HCT116 (cell line): Measurements from ENCODE around the gene SHISA7. TPM values are rescaled to one million over a fixed set of nuclear protein-coding genes. Genes with fewer than 3 reads are reported as not detected.

Source experiments
- ATAC-seq: fragments of 200-7000 bp; cut with Tn5 transposase; 2 replicates; pipeline ENCODE4 v1.9.1; 2020; ENCODE audit warnings: mild to moderate bottlenecking, moderate library complexity
- BruUV-seq: library from RNA; stranded (reverse); fragments of 400-500 nt; replicated peaks from 2 replicates; lab custom pipeline; 2021; lab: Mats Ljungman, UMichigan
- CTCF ChIA-PET: fragments of 300-600 bp; sonication (Branson Sonifier 250); formaldehyde crosslinking; loops from one replicate; lab custom pipeline; 2021; ENCODE audit warnings: antibody characterized with exemption; lab: Charles Lee
- POLR2A ChIA-PET: fragments of 300-600, 350-600 bp; sonication (Branson Sonifier 250); formaldehyde crosslinking; loops from one replicate; lab custom pipeline; 2021; ENCODE audit warnings: antibody characterized with exemption; lab: Charles Lee
- RAD21 ChIA-PET, 2 experiments: fragments of 300-600 bp; sonication (Branson Sonifier 250); formaldehyde crosslinking; loops; one replicate each; lab custom pipeline; 2023; ENCODE audit warnings: low total read pairs in 2 of 2; ENCODE audit not compliant: uncharacterized antibody in 2 of 2, unreplicated experiment in 2 of 2, low non-redundant PET in 1 of 2; lab: Charles Lee
- DNase-seq: peaks from one replicate; pipeline ENCODE4 v3.0.0-alpha.2; 2010; ENCODE audit warnings: low read depth, low spot score
- H2AFZ ChIP-seq: fragments of 200-600 bp; shearing (Covaris generic), sonication (generic); 2 replicates; pipeline ENCODE4 v1.6.1; 2017; ENCODE audit warnings: low read depth, mixed run types, mixed read lengths, antibody characterized with exemption, low read length; ENCODE audit not compliant: poor library complexity, severe bottlenecking
- H3K27ac ChIP-seq: 2 replicates; pipeline ENCODE4 v1.5.1; 2012; ENCODE audit warnings: low read depth, low read length
- H3K27me3 ChIP-seq: fragments of 200-600 bp; sonication (generic); 2 replicates; pipeline ENCODE4 v1.6.1; 2016; ENCODE audit warnings: mixed run types, low read length, mixed read lengths; ENCODE audit not compliant: insufficient read depth
- H3K36me3 ChIP-seq, 2 experiments: fragments of 200-500 bp in 1 of 2; fragments of 200-600 bp in 1 of 2; sonication (Bioruptor generic) in 1 of 2; sonication (generic) in 1 of 2; 2 replicates each; pipeline versions ENCODE4 v1.5.1 to v1.6.1; 2014 to 2016; ENCODE audit warnings: low read length in 2 of 2, inconsistent platforms in 1 of 2, mixed read lengths in 1 of 2, mixed run types in 1 of 2; ENCODE audit not compliant: insufficient read depth in 2 of 2, control insufficient read depth in 1 of 2
- H3K4me1 ChIP-seq, 2 experiments: fragments of 200-600 bp in 1 of 2; sonication (generic) in 1 of 2; 2 replicates each; pipeline versions ENCODE4 v1.5.1 to v1.6.1; 2012 to 2017; ENCODE audit warnings: low read length in 2 of 2, inconsistent platforms in 1 of 2, mild to moderate bottlenecking in 1 of 2, mixed read lengths in 1 of 2, mixed run types in 1 of 2, moderate library complexity in 1 of 2; ENCODE audit not compliant: insufficient read depth in 2 of 2, control insufficient read depth in 1 of 2
- H3K4me2 ChIP-seq: fragments of 200-600 bp; sonication (generic); 2 replicates; pipeline ENCODE4 v1.6.1; 2017; ENCODE audit warnings: mixed run types, low read length, mixed read lengths
- H3K4me3 ChIP-seq, 2 experiments: fragments of 200-600 bp in 1 of 2; sonication (generic) in 1 of 2; replicated peaks in 1 of 2; 2 replicates each; pipeline ENCODE4 v1.5.1; 2011 to 2016; ENCODE audit warnings: low read length in 2 of 2, control low read depth in 1 of 2, low read depth in 1 of 2, mild to moderate bottlenecking in 1 of 2, mixed read lengths in 1 of 2, mixed run types in 1 of 2
- H3K79me2 ChIP-seq: fragments of 200-600 bp; sonication (generic); 2 replicates; pipeline ENCODE4 v1.6.1; 2017; ENCODE audit warnings: mild to moderate bottlenecking, mixed run types, low read length, moderate library complexity, mixed read lengths; ENCODE audit not compliant: insufficient read depth
- H3K9ac ChIP-seq: fragments of 200-600 bp; sonication (generic); 2 replicates; pipeline ENCODE4 v1.6.1; 2016; ENCODE audit warnings: low read length, mixed read lengths
- H3K9me2 ChIP-seq: fragments of 200-600 bp; sonication (generic), shearing (Covaris generic); 2 replicates; pipeline ENCODE4 v1.6.1; 2017; ENCODE audit warnings: mixed run types, mild to moderate bottlenecking, moderate library complexity; ENCODE audit not compliant: insufficient read depth
- H3K9me3 ChIP-seq, 2 experiments: fragments of 200-500 bp in 1 of 2; fragments of 200-600 bp in 1 of 2; sonication (Bioruptor generic) in 1 of 2; sonication (generic) in 1 of 2; 2 replicates each; pipeline ENCODE4 v1.6.1; 2014 to 2017; ENCODE audit warnings: low read length in 2 of 2, mixed read lengths in 2 of 2, inconsistent platforms in 1 of 2, low read depth in 1 of 2, mild to moderate bottlenecking in 1 of 2, mixed run types in 1 of 2, moderate library complexity in 1 of 2; ENCODE audit not compliant: control insufficient read depth in 1 of 2, insufficient read depth in 1 of 2
- H4K20me1 ChIP-seq: fragments of 200-600 bp; sonication (generic), shearing (Covaris generic); 2 replicates; pipeline ENCODE4 v1.6.1; 2017; ENCODE audit warnings: mixed run types, mild to moderate bottlenecking, moderate library complexity; ENCODE audit not compliant: insufficient read depth
- CEBPB ChIP-seq: IDR thresholded peaks from 2 replicates; pipeline ENCODE4 v1.6.1; 2012; ENCODE audit warnings: low read depth
- FOSL1 ChIP-seq: IDR thresholded peaks from 2 replicates; pipeline ENCODE4 v1.6.1; 2012; ENCODE audit warnings: low read depth
- JUND ChIP-seq: IDR thresholded peaks from 2 replicates; pipeline ENCODE4 v1.6.1; 2012
- MAX ChIP-seq: IDR thresholded peaks from 2 replicates; pipeline ENCODE4 v1.6.1; 2012
- POLR2A ChIP-seq: IDR thresholded peaks from 2 replicates; pipeline ENCODE4 v1.7.0; 2011; ENCODE audit warnings: borderline replicate concordance; ENCODE audit not compliant: insufficient read depth, insufficient read length; ENCODE audit errors: extremely low read depth
- POLR2AphosphoS5 ChIP-seq: IDR thresholded peaks from 2 replicates; pipeline ENCODE4 v1.6.1; 2011; ENCODE audit warnings: mild to moderate bottlenecking, low read depth, low read length, moderate library complexity
- RAD21 ChIP-seq: IDR thresholded peaks from 2 replicates; pipeline ENCODE4 v1.6.1; 2012; ENCODE audit warnings: low read depth, mild to moderate bottlenecking
- SIN3A ChIP-seq: IDR thresholded peaks from 2 replicates; pipeline ENCODE4 v1.6.1; 2012; ENCODE audit warnings: low read depth
- SP1 ChIP-seq: IDR thresholded peaks from 2 replicates; pipeline ENCODE4 v1.6.1; 2012; ENCODE audit warnings: low read depth
- TCF7L2 ChIP-seq: IDR thresholded peaks from 2 replicates; pipeline ENCODE4 v1.7.0; 2011; ENCODE audit warnings: borderline replicate concordance, inconsistent platforms; ENCODE audit not compliant: insufficient read depth, insufficient read length; ENCODE audit errors: extremely low read depth
- intact Hi-C: fragments of 100-400 bp; cut with micrococcal nuclease; formaldehyde crosslinking; loops from 2 replicates; pipeline ENCODE4 v1.10.0; 2022
- total RNA-seq: library from RNA; stranded (reverse); gene quantifications from one replicate; pipeline ENCODE4 v1.2.1, GENCODE V29; 2021; ENCODE audit not compliant: unreplicated experiment
- TF ChIP-seq, protein P1 (sequence below), 3 experiments: fragments of 200-600 bp in 1 of 3; sonication (generic) in 1 of 3; IDR thresholded peaks in 2 of 3; conservative IDR thresholded peaks in 1 of 3; 2 replicates each; pipeline ENCODE4 v1.5.1; 2012 to 2017; ENCODE audit warnings: low read depth in 2 of 3, low read length in 2 of 3, antibody characterized with exemption in 1 of 3, borderline replicate concordance in 1 of 3, control low read depth in 1 of 3, mild to moderate bottlenecking in 1 of 3, mixed read lengths in 1 of 3, mixed run types in 1 of 3, moderate library complexity in 1 of 3; ENCODE audit not compliant: insufficient read depth in 1 of 3
- TF ChIP-seq, protein P2 (sequence below): IDR thresholded peaks from 2 replicates; pipeline ENCODE4 v1.6.1; 2011; ENCODE audit warnings: mild to moderate bottlenecking, low read length, moderate library complexity; ENCODE audit not compliant: insufficient replicate concordance; ENCODE audit errors: extremely low read depth

The SHISA7 gene
- total RNA-seq, 1 experiment from 2014 or later: not detected

DNA sequence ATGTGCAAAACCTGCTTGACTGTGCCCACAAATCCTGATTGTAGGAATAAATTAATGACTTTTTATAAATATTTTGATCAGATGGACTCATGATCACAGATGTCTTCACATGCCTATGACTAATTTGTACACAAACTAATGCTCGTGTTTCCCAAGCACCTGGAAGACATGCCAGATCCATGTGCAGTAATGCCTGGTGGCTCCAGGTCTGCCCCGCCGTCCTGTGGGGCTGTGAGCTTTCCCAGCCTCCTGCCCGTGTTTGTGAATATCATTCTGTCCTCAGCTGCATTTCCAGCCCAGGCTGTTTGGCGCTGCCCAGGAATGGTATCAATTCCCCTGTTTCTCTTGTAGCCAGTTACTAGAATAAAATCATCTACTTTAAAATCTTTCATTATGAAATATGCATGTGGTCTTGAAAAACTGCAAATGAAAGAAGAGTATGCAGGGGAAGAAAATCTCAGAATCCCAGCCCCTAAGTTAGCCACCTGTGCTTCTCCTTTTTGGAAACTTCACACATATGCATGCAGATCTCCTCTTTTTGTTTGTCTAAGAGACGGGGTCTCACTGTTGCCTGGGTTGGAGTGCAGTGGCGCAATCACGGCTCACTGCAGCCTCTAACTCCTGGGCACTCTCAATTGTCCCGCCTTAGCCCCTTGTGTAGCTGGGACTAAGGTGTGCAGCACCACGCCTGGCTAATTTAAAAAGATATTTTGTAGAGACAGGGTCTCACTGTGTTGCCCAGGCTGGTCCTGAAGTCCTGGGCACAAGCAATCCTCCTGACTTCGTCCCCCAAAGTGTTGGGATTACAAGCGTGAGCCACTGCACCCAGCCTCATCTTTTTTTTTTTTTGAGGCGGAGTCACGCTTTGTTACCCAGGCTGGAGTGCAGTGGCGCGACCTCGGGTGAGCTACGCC lies 51.1 kb downstream of the SHISA7 start:
- BruUV-seq: no TSS peak
- CTCF ChIA-PET: interaction anchor here (1.6 kb wide), 1 partner anchor 90 kb away, joined by 3 read pairs; no protein-coding TSS in a partner anchor
- DNase-seq (no peak), ATAC-seq (no peak)
- H3K79me2 ChIP-seq: peaks cover 27% of the 10 kb centered on the region
- no peak overlapping the region for H3K4me3 ChIP-seq
- POLR2A ChIA-PET: interaction anchor here (0.9 to 1.1 kb wide), 3 partner anchors 9 to 29 kb away, joined by 3 read pairs; partner anchors contain the start of gene UBE2S
- RAD21 ChIA-PET: no interaction called here
- H3K27ac ChIP-seq: no peak overlapping the region
- no peak overlapping the region for H3K4me2 ChIP-seq
- H3K9me2 ChIP-seq: no peaks in the 10 kb centered on the region
- H2AFZ ChIP-seq: no peak overlapping the region
- H3K4me1 ChIP-seq: peaks cover 11 to 48% of the 10 kb centered on the region in 2 experiments
- intact Hi-C loops: no loop called here
- H3K9me3 ChIP-seq: no peaks in the 10 kb centered on the region
- H3K27me3 ChIP-seq: no peaks in the 10 kb centered on the region
- peaks cover 42% of the 10 kb centered on the region; the same call in 1 of the 2 replicates for H4K20me1 ChIP-seq
- H3K36me3 ChIP-seq: peaks cover 16 to 32% of the 10 kb centered on the region in 2 experiments
- no peak overlapping the region for H3K9ac ChIP-seq
- TF ChIP-seq SIN3A (no peak), POLR2AphosphoS5 (0 out of 2 replicates have a peak, but pooled peaks have one; percentile 11)
- TF ChIP-seq, all 23 proteins: peak for 1

DNA sequence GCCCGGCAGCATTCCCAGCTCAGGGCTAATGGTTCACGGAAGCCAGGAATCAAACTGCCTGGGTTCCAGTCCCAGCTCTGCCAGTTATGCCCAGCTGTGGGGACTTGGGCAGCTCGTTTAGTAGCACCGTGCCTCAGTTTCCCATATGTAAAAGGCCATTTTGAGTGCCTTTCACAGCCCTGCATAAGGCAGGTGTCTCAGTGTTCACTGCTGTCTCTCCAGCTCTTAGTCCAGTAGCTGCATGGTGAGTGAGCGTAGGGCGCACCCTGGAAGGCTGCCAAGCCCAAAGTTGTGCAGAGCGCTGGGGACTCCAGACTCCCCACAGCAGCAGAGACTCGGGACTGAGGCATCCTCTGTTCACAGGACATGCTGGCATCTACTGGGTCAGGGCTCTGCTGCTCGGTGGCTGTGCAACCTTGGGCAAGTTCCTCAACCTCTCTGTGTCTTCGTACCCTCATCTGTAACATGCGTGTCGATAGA lies 51.9 kb downstream of the SHISA7 start:
- Histone ChIP-seq H3K79me2 (peaks cover 34% of the 10 kb centered on the region), H3K4me3 (no peak overlapping the region), H3K4me2 (no peak overlapping the region), H3K9ac (no peak overlapping the region), H2AFZ (no peak overlapping the region), H3K27ac (no peak overlapping the region; the same call in 1 of the 2 replicates), H3K4me1 (peaks cover 12 to 52% of the 10 kb centered on the region in 2 experiments), H3K9me3 (no peaks in the 10 kb centered on the region), H3K36me3 (peaks cover 18 to 40% of the 10 kb centered on the region in 2 experiments), H4K20me1 (peaks cover 48% of the 10 kb centered on the region; the same call in 1 of the 2 replicates), H3K27me3 (no peaks in the 10 kb centered on the region), H3K9me2 (no peaks in the 10 kb centered on the region)
- BruUV-seq: no TSS peak
- no peak for DNase-seq
- ChIA-PET POLR2A (interaction anchor here (1.0 to 2.5 kb wide), 5 partner anchors 8 to 244 kb away, joined by 3 to 15 read pairs (median 4); no protein-coding TSS in a partner anchor), RAD21 (no interaction called here), CTCF (interaction anchor here (1.6 kb wide), 1 partner anchor 90 kb away, joined by 3 read pairs; no protein-coding TSS in a partner anchor)
- peak; percentile 11; the same call in 1 of the 2 replicates for ATAC-seq
- intact Hi-C loops: no loop called here
- TF ChIP-seq, protein P1, sequence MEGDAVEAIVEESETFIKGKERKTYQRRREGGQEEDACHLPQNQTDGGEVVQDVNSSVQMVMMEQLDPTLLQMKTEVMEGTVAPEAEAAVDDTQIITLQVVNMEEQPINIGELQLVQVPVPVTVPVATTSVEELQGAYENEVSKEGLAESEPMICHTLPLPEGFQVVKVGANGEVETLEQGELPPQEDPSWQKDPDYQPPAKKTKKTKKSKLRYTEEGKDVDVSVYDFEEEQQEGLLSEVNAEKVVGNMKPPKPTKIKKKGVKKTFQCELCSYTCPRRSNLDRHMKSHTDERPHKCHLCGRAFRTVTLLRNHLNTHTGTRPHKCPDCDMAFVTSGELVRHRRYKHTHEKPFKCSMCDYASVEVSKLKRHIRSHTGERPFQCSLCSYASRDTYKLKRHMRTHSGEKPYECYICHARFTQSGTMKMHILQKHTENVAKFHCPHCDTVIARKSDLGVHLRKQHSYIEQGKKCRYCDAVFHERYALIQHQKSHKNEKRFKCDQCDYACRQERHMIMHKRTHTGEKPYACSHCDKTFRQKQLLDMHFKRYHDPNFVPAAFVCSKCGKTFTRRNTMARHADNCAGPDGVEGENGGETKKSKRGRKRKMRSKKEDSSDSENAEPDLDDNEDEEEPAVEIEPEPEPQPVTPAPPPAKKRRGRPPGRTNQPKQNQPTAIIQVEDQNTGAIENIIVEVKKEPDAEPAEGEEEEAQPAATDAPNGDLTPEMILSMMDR (IDR thresholded peaks at IDR 0.05 in 2 of 3, conservative IDR thresholded peaks at IDR 0.05 in 1 of 3; ENCODE audit: borderline replicate concordance in 1 of 3, insufficient read depth in 1 of 3, low read depth in 2 of 3, low read length in 2 of 3): no peak
- TF ChIP-seq POLR2A (peak; percentile 23), TCF7L2 (no peak), CEBPB (no peak), MAX (no peak), JUND (no peak), RAD21 (no peak), SP1 (no peak), POLR2AphosphoS5 (peak; percentile 36), FOSL1 (no peak)
- TF ChIP-seq, protein P2, sequence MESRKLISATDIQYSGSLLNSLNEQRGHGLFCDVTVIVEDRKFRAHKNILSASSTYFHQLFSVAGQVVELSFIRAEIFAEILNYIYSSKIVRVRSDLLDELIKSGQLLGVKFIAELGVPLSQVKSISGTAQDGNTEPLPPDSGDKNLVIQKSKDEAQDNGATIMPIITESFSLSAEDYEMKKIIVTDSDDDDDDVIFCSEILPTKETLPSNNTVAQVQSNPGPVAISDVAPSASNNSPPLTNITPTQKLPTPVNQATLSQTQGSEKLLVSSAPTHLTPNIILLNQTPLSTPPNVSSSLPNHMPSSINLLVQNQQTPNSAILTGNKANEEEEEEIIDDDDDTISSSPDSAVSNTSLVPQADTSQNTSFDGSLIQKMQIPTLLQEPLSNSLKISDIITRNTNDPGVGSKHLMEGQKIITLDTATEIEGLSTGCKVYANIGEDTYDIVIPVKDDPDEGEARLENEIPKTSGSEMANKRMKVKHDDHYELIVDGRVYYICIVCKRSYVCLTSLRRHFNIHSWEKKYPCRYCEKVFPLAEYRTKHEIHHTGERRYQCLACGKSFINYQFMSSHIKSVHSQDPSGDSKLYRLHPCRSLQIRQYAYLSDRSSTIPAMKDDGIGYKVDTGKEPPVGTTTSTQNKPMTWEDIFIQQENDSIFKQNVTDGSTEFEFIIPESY: no peak
